GM12892 (cell line): ENCODE measurements around the gene GEMIN7.

ENCODE experiments used
- POLR2A ChIP-seq: IDR thresholded peaks from 2 replicates; pipeline ENCODE4 v1.6.1; 2011; ENCODE audit warnings: low read depth, low read length, control low read depth
- TAF1 ChIP-seq: IDR thresholded peaks from 2 replicates; pipeline ENCODE4 v1.6.1; 2011; ENCODE audit warnings: low read depth, mild to moderate bottlenecking, control low read depth, low read length, borderline replicate concordance

DNA sequence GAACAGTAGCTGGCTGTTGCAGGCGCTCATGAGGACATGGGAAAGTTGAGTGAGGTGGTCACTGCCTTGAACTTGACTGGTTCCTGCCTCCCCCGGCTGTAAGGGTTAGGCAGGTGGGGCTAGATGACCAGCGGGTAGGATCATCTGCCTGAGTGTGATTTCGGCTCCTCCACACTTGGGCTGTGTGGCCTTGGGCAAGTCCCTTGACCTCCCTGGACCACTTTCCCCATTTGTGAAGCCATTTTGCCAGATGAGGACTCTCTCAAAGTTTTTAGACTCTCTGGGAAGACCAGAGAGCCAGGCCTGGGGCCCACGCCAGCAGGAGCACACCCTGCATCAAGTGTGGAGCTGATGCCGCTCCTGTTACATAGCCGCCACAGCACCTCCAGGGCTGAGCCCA is 23.4 kb downstream of the GEMIN7 start:
- TF ChIP-seq POLR2A, result no peak
- no peak for TF ChIP-seq TAF1
